SK-N-SH (cell line): ENCODE data around the gene MTHFD2L. TPM values are rescaled to one million over a fixed set of nuclear protein-coding genes. Genes with fewer than 3 reads are reported as not detected.

ENCODE experiments used
- CTCF ChIA-PET: fragments of 300-600, 350-600 bp; formaldehyde crosslinking; extraction: SDS; loops from one replicate; lab custom pipeline; 2021; lab: Yijun Ruan, JAX
- POLR2A ChIA-PET: fragments of 350-600 bp; sonication (Branson Sonifier 250); formaldehyde crosslinking; extraction: SDS; loops from one replicate; lab custom pipeline; 2020; ENCODE audit warnings: antibody characterized with exemption, inconsistent platforms; lab: Yijun Ruan, JAX
- DNase-seq: peaks from one replicate; pipeline ENCODE4 v3.0.0; 2012
- H2AFZ ChIP-seq: fragments of 200-600 bp; sonication (generic); 2 replicates; pipeline ENCODE4 v1.8.1; 2016; ENCODE audit warnings: antibody characterized with exemption, mild to moderate bottlenecking, low read depth
- H3F3A ChIP-seq: fragments of 200-600 bp; sonication (generic); replicated peaks from 2 replicates; pipeline ENCODE3; 2016; ENCODE audit warnings: antibody characterized with exemption, mild to moderate bottlenecking; ENCODE audit not compliant: insufficient read depth
- H3K27ac ChIP-seq, 2 experiments: fragments of 200-500 bp in 1 of 2; fragments of 200-600 bp in 1 of 2; sonication (Bioruptor generic) in 1 of 2; sonication (generic), shearing (Covaris generic) in 1 of 2; 2 replicates each; pipeline versions ENCODE4 v1.5.1 to v1.6.1; 2014 to 2016; ENCODE audit warnings: low read depth in 2 of 2, inconsistent platforms in 1 of 2, low read length in 1 of 2, mild to moderate bottlenecking in 1 of 2, mixed read lengths in 1 of 2
- H3K27me3 ChIP-seq: fragments of 200-600 bp; sonication (generic), shearing (Covaris generic); 2 replicates; pipeline ENCODE4 v1.6.1; 2016; ENCODE audit warnings: mixed run types; ENCODE audit not compliant: insufficient read depth
- H3K36me3 ChIP-seq, 2 experiments: fragments of 200-500 bp in 1 of 2; fragments of 200-600 bp in 1 of 2; sonication (Bioruptor generic) in 1 of 2; sonication (generic) in 1 of 2; replicated peaks in 1 of 2; 2 replicates each; pipeline versions ENCODE3 to v1.5.1; 2014 to 2016; ENCODE audit warnings: low read length in 1 of 2, mild to moderate bottlenecking in 1 of 2; ENCODE audit not compliant: insufficient read depth in 2 of 2, control insufficient read depth in 1 of 2
- H3K4me1 ChIP-seq, 2 experiments: fragments of 200-500 bp in 1 of 2; fragments of 200-600 bp in 1 of 2; sonication (Bioruptor generic) in 1 of 2; sonication (generic), shearing (Covaris generic) in 1 of 2; 2 replicates each; pipeline versions ENCODE4 v1.5.1 to v1.6.1; 2014 to 2016; ENCODE audit warnings: low read depth in 1 of 2, low read length in 1 of 2, mixed run types in 1 of 2; ENCODE audit not compliant: insufficient read depth in 2 of 2, control insufficient read depth in 1 of 2
- H3K4me2 ChIP-seq: fragments of 200-600 bp; sonication (generic), shearing (Covaris generic); 2 replicates; pipeline ENCODE4 v1.6.1; 2017; ENCODE audit warnings: mixed run types
- H3K4me3 ChIP-seq, 2 experiments: fragments of 200-500 bp in 1 of 2; fragments of 200-600 bp in 1 of 2; sonication (Bioruptor generic) in 1 of 2; sonication (generic), shearing (Covaris generic) in 1 of 2; 2 replicates each; pipeline versions ENCODE4 v1.5.1 to v1.8.1; 2014 to 2016; ENCODE audit warnings: low read depth in 2 of 2, inconsistent platforms in 1 of 2, low read length in 1 of 2, mild to moderate bottlenecking in 1 of 2, mixed read lengths in 1 of 2, moderate library complexity in 1 of 2
- H3K79me2 ChIP-seq: fragments of 200-600 bp; sonication (generic); 2 replicates; pipeline ENCODE4 v1.8.1; 2017; ENCODE audit warnings: mild to moderate bottlenecking; ENCODE audit not compliant: insufficient read depth
- H3K9ac ChIP-seq: fragments of 200-600 bp; sonication (generic); 2 replicates; pipeline ENCODE4 v1.6.1; 2017; ENCODE audit warnings: mixed run types
- H3K9me2 ChIP-seq: fragments of 200-600 bp; sonication (generic); 2 replicates; pipeline ENCODE4 v1.6.1; 2017; ENCODE audit warnings: mixed run types
- H3K9me3 ChIP-seq: fragments of 200-600 bp; sonication (generic); 2 replicates; pipeline ENCODE4 v1.6.1; 2017; ENCODE audit warnings: mixed run types, mild to moderate bottlenecking, moderate library complexity
- H4K20me1 ChIP-seq: fragments of 200-600 bp; sonication (generic); 2 replicates; pipeline ENCODE4 v1.6.1; 2017; ENCODE audit warnings: mild to moderate bottlenecking, mixed run types; ENCODE audit not compliant: insufficient read depth
- CHD2 ChIP-seq: fragments of 150-350 bp; IDR thresholded peaks from 2 replicates; pipeline ENCODE4 v1.6.1; 2018; ENCODE audit warnings: low read length; ENCODE audit not compliant: partially characterized antibody
- FOSL2 ChIP-seq: IDR thresholded peaks from 2 replicates; pipeline ENCODE4 v1.4.0; 2012; ENCODE audit warnings: low read depth, mild to moderate bottlenecking, moderate library complexity, borderline replicate concordance
- FOXJ3 ChIP-seq: sonication (generic); formaldehyde crosslinking; IDR thresholded peaks from 2 replicates; pipeline ENCODE4 v1.5.1; 2020; ENCODE audit warnings: mild to moderate bottlenecking, missing genetic modification reagents
- FOXM1 ChIP-seq: IDR thresholded peaks from 2 replicates; pipeline ENCODE4 v1.4.0; 2012; ENCODE audit warnings: low read depth, mild to moderate bottlenecking
- GATA2 ChIP-seq: sonication (generic); formaldehyde crosslinking; IDR thresholded peaks from 2 replicates; pipeline ENCODE4 v1.5.0; 2020; ENCODE audit warnings: mild to moderate bottlenecking, missing genetic modification reagents
- JUND ChIP-seq: IDR thresholded peaks from 2 replicates; pipeline ENCODE4 v1.4.0; 2012
- MEF2A ChIP-seq: IDR thresholded peaks from 2 replicates; pipeline ENCODE4 v1.4.0; 2012; ENCODE audit warnings: low read depth, borderline replicate concordance
- NFIC ChIP-seq: IDR thresholded peaks from 2 replicates; pipeline ENCODE4 v1.4.0; 2012; ENCODE audit warnings: borderline replicate concordance
- POLR2AphosphoS5 ChIP-seq: IDR thresholded peaks from 2 replicates; pipeline ENCODE4 v1.6.1; 2012; ENCODE audit warnings: low read depth, low read length
- RAD21 ChIP-seq: IDR thresholded peaks from 2 replicates; pipeline ENCODE4 v1.6.1; 2012; ENCODE audit warnings: mild to moderate bottlenecking, low read length
- SIN3A ChIP-seq: IDR thresholded peaks from 2 replicates; pipeline ENCODE4 v1.6.1; 2012; ENCODE audit warnings: low read depth, mild to moderate bottlenecking, low read length, moderate library complexity, borderline replicate concordance
- SMC3 ChIP-seq: IDR thresholded peaks from 2 replicates; pipeline ENCODE4 v1.6.1; 2012; ENCODE audit warnings: low read depth, low read length, improper control_type of control experiment
- TCF12 ChIP-seq: IDR thresholded peaks from 2 replicates; pipeline ENCODE4 v1.4.0; 2012
- TEAD4 ChIP-seq: IDR thresholded peaks from 2 replicates; pipeline ENCODE4 v1.4.0; 2012; ENCODE audit warnings: mild to moderate bottlenecking, borderline replicate concordance; ENCODE audit not compliant: insufficient read depth
- WGBS: methylation state at CpG from one replicate; pipeline ENCODE4 v1.1.6; 2017; ENCODE audit warnings: low lambda C conversion rate; 5-methylcytosine and 5-hydroxymethylcytosine counted together
- polyA plus RNA-seq, 3 experiments: library from polyadenylated mRNA; depleted of rRNA; stranded (reverse); fragments of >200 nt; gene quantifications; 2 replicates each; pipeline ENCODE4 v1.2.3, GENCODE V29; 2012
- TF ChIP-seq, protein P1 (sequence below): IDR thresholded peaks from 2 replicates; pipeline ENCODE4 v1.6.1; 2012; ENCODE audit warnings: mild to moderate bottlenecking, low read depth, low read length, moderate library complexity
- TF ChIP-seq, protein P2 (sequence below): fragments of 150-350 bp; IDR thresholded peaks from 2 replicates; pipeline ENCODE4 v1.6.1; 2017; ENCODE audit warnings: antibody characterized with exemption, low read length, low read depth, borderline replicate concordance
- TF ChIP-seq, protein P3 (sequence below): IDR thresholded peaks from 2 replicates; pipeline ENCODE4 v1.4.0; 2012; ENCODE audit warnings: low read depth
- TF ChIP-seq, protein P4 (sequence below): fragments of 200-600 bp; sonication (generic); IDR thresholded peaks from 2 replicates; pipeline ENCODE4 v1.6.1; 2017; ENCODE audit warnings: antibody characterized with exemption, mild to moderate bottlenecking, moderate library complexity
- TF ChIP-seq, protein P5 (sequence below): IDR thresholded peaks from 2 replicates; pipeline ENCODE4; 2012

Gene MTHFD2L
- polyA plus RNA-seq, 1 of the 3 experiments (the other 2 are of a cell fraction): 4.8 TPM

DNA sequence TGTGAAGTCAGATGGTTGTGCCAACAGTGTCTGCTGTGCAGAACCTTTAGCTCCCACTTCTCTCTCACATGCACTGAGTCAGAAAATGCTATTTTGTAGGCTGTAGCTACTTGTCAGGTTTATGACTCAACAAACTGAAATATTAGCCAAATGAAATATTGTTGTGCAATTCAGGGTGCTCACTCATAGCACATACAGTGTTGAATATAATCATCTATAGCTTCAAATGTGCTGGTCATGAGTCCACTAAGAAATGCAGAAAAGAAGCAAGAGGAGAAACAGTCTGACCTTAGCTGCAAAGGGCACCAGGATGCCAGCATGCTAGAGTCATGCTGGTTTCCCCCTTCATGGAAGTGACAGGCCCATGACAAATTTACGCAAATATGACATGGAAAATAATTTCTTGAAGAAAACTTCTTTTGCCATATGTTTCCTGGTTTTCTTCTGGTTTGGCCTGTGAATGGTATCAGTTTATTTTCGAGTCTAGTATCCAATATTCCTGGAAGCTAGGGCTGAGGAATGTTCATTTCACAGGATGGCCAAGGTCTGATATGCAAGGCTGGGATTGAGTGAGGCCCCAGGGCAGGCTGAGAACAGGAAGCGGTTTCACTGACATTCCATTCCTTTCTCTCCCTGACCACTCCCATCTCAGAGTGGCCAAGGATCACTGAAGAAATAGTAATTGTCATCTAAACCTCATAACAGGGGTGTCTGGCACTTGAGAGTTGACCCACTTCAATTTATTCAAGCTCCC, 48.6 kb upstream of the MTHFD2L start (continued):
- TF ChIP-seq, protein P1, sequence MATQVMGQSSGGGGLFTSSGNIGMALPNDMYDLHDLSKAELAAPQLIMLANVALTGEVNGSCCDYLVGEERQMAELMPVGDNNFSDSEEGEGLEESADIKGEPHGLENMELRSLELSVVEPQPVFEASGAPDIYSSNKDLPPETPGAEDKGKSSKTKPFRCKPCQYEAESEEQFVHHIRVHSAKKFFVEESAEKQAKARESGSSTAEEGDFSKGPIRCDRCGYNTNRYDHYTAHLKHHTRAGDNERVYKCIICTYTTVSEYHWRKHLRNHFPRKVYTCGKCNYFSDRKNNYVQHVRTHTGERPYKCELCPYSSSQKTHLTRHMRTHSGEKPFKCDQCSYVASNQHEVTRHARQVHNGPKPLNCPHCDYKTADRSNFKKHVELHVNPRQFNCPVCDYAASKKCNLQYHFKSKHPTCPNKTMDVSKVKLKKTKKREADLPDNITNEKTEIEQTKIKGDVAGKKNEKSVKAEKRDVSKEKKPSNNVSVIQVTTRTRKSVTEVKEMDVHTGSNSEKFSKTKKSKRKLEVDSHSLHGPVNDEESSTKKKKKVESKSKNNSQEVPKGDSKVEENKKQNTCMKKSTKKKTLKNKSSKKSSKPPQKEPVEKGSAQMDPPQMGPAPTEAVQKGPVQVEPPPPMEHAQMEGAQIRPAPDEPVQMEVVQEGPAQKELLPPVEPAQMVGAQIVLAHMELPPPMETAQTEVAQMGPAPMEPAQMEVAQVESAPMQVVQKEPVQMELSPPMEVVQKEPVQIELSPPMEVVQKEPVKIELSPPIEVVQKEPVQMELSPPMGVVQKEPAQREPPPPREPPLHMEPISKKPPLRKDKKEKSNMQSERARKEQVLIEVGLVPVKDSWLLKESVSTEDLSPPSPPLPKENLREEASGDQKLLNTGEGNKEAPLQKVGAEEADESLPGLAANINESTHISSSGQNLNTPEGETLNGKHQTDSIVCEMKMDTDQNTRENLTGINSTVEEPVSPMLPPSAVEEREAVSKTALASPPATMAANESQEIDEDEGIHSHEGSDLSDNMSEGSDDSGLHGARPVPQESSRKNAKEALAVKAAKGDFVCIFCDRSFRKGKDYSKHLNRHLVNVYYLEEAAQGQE: no peak
- peak; percentile 72 for TF ChIP-seq NFIC
- TF ChIP-seq, protein P2, sequence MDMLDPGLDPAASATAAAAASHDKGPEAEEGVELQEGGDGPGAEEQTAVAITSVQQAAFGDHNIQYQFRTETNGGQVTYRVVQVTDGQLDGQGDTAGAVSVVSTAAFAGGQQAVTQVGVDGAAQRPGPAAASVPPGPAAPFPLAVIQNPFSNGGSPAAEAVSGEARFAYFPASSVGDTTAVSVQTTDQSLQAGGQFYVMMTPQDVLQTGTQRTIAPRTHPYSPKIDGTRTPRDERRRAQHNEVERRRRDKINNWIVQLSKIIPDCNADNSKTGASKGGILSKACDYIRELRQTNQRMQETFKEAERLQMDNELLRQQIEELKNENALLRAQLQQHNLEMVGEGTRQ: no peak
- TF ChIP-seq POLR2AphosphoS5: 0 out of 2 replicates have a peak, but pooled peaks have one; percentile 15
- TF ChIP-seq GATA2: no peak
- peak; percentile 55; the same call in 1 of the 2 replicates for TF ChIP-seq TEAD4
- no peak for TF ChIP-seq RAD21
- TF ChIP-seq SIN3A: no peak; the same call in 1 of the 2 replicates
- no peak for TF ChIP-seq FOXJ3 (CRISPR knock-in tag)
- TF ChIP-seq, all 33 proteins: peak for 11

DNA sequence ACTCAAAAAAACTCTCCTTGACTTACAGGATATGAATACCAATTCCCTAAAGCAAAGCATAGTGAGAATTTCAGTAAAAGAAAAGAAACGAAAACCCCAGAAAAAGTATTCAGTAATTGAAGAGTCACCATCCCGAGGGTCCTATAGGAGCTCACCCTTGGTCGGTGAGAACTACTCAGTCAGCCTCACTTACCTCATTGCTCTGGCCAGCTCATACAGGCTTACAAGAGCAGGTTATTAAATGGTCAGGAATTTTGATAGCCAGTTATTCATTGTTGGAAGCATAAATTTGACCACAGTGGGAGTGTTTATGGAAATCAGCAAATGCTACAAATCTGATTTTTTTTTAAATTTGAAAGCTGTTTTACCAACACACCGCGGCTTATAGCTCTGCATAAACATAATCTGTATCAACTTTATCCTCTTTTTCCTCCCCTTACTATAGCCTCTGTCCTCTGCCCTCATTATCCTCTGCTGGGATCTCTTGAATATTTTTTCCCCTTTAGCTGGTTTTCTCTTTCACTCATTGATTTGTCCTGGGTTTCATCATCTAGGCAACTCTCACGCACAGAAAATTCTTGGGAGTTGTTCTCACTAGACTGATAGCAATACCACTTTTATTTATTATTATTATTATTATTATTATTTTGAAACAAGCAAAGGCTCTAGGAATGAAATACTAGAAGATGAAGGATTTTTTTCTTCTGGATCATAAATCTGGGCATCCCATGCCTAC, 47.9 kb upstream of the MTHFD2L start:
- ChIA-PET POLR2A (no interaction called here), CTCF (interaction anchor here (0.6 to 1.1 kb wide), 3 partner anchors 12 to 52 kb away, joined by 4 to 6 read pairs (median 4); no protein-coding TSS in a partner anchor)
- H3K36me3 ChIP-seq: no peaks in the 10 kb centered on the region
- H3F3A ChIP-seq: peaks cover 41% of the 10 kb centered on the region
- H4K20me1 ChIP-seq: no peaks in the 10 kb centered on the region
- peak overlapping the region; percentile 80 to 99 for H3K27ac ChIP-seq
- H2AFZ ChIP-seq: peak overlapping the region; percentile 53; the same call in 1 of the 2 replicates
- no peak for DNase-seq
- no peaks in the 10 kb centered on the region for H3K9me3 ChIP-seq
- H3K9ac ChIP-seq: peak overlapping the region; percentile 76; the same call in 1 of the 2 replicates
- H3K4me3 ChIP-seq: 0 out of 4 replicates have a peak overlapping the region, but pooled peaks have one; percentile 3 to 4
- 9% methylated on average over 6 of the region's 6 CpGs for WGBS
- peaks cover 0 to 21% of the 10 kb centered on the region in 2 experiments; a peak in 2 of 4 replicates for H3K4me1 ChIP-seq
- H3K27me3 ChIP-seq: no peaks in the 10 kb centered on the region
- H3K9me2 ChIP-seq: no peaks in the 10 kb centered on the region
- peak overlapping the region; percentile 63 for H3K4me2 ChIP-seq
- H3K79me2 ChIP-seq: no peaks in the 10 kb centered on the region
- TF ChIP-seq SIN3A (no peak), GATA2 (no peak), JUND (peak; percentile 3; the same call in 1 of the 2 replicates), TCF12 (no peak), SMC3 (no peak), POLR2AphosphoS5 (no peak), MEF2A (no peak), CHD2 (no peak), FOXM1 (0 out of 2 replicates have a peak, but pooled peaks have one; percentile 19), FOXJ3 (CRISPR knock-in tag) (no peak), FOSL2 (0 out of 2 replicates have a peak, but pooled peaks have one; percentile 4)
- TF ChIP-seq, protein P2: no peak
- TF ChIP-seq, protein P3, sequence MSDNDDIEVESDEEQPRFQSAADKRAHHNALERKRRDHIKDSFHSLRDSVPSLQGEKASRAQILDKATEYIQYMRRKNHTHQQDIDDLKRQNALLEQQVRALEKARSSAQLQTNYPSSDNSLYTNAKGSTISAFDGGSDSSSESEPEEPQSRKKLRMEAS: no peak
- TF ChIP-seq, protein P4, sequence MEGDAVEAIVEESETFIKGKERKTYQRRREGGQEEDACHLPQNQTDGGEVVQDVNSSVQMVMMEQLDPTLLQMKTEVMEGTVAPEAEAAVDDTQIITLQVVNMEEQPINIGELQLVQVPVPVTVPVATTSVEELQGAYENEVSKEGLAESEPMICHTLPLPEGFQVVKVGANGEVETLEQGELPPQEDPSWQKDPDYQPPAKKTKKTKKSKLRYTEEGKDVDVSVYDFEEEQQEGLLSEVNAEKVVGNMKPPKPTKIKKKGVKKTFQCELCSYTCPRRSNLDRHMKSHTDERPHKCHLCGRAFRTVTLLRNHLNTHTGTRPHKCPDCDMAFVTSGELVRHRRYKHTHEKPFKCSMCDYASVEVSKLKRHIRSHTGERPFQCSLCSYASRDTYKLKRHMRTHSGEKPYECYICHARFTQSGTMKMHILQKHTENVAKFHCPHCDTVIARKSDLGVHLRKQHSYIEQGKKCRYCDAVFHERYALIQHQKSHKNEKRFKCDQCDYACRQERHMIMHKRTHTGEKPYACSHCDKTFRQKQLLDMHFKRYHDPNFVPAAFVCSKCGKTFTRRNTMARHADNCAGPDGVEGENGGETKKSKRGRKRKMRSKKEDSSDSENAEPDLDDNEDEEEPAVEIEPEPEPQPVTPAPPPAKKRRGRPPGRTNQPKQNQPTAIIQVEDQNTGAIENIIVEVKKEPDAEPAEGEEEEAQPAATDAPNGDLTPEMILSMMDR: no peak
- TF ChIP-seq, protein P5, sequence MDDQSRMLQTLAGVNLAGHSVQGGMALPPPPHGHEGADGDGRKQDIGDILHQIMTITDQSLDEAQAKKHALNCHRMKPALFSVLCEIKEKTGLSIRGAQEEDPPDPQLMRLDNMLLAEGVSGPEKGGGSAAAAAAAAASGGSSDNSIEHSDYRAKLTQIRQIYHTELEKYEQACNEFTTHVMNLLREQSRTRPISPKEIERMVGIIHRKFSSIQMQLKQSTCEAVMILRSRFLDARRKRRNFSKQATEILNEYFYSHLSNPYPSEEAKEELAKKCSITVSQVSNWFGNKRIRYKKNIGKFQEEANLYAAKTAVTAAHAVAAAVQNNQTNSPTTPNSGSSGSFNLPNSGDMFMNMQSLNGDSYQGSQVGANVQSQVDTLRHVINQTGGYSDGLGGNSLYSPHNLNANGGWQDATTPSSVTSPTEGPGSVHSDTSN: 0 out of 2 replicates have a peak, but pooled peaks have one; percentile 4
